WTC11 (cell line): ENCODE results near the gene WDR89. TPM values are rescaled to one million over a fixed set of nuclear protein-coding genes. Genes with fewer than 3 reads are reported as not detected.

Experiments
- CREB1 ChIP-seq: sonication (generic); formaldehyde crosslinking; IDR thresholded peaks from 2 replicates; pipeline ENCODE4 v1.8.0; 2023; ENCODE audit warnings: mild to moderate bottlenecking, missing genetic modification reagents
- ESRRA ChIP-seq: sonication (generic); formaldehyde crosslinking; IDR thresholded peaks from 2 replicates; pipeline ENCODE4 v1.8.1; 2022; ENCODE audit warnings: mild to moderate bottlenecking, missing genetic modification reagents, borderline replicate concordance
- FOXP1 ChIP-seq: sonication (generic); formaldehyde crosslinking; IDR thresholded peaks from 2 replicates; pipeline ENCODE4 v1.8.0; 2022; ENCODE audit warnings: missing genetic modification reagents, mild to moderate bottlenecking, moderate library complexity, borderline replicate concordance
- MXD4 ChIP-seq: fragments of 250-450 bp; sonication (Bioruptor Pico); IDR thresholded peaks from 2 replicates; pipeline ENCODE4 v1.8.0; 2021; ENCODE audit warnings: mild to moderate bottlenecking, moderate library complexity, borderline replicate concordance
- NFATC4 ChIP-seq: fragments of 250-450 bp; sonication (Bioruptor Pico); IDR thresholded peaks from 2 replicates; pipeline ENCODE4 v1.9.0; 2021; ENCODE audit warnings: mild to moderate bottlenecking
- NR2C2 ChIP-seq: sonication (generic); formaldehyde crosslinking; IDR thresholded peaks from 2 replicates; pipeline ENCODE4 v1.8.0; 2022; ENCODE audit warnings: mild to moderate bottlenecking, missing genetic modification reagents
- ZNF232 ChIP-seq: sonication (generic); formaldehyde crosslinking; IDR thresholded peaks from 2 replicates; pipeline ENCODE4 v1.8.0; 2022; ENCODE audit warnings: mild to moderate bottlenecking, missing genetic modification reagents
- ZNF671 ChIP-seq: fragments of 250-450 bp; sonication (Bioruptor Pico); IDR thresholded peaks from 2 replicates; pipeline ENCODE4 v1.8.0; 2021; ENCODE audit warnings: mild to moderate bottlenecking
- total RNA-seq: library from RNA; stranded (reverse); gene quantifications from 3 replicates; pipeline ENCODE4 v1.2.3, GENCODE V29; 2021
- TF ChIP-seq, protein P1 (sequence below): fragments of 250-450 bp; sonication (Bioruptor Pico); IDR thresholded peaks from 2 replicates; pipeline ENCODE4 v1.9.0; 2021; ENCODE audit warnings: mild to moderate bottlenecking, borderline replicate concordance
- TF ChIP-seq, protein P2 (sequence below): sonication (generic); formaldehyde crosslinking; IDR thresholded peaks from 2 replicates; pipeline ENCODE4 v1.8.0; 2022; ENCODE audit warnings: mild to moderate bottlenecking, missing genetic modification reagents
- TF ChIP-seq, protein P3 (sequence below): sonication (generic); formaldehyde crosslinking; IDR thresholded peaks from 2 replicates; pipeline ENCODE4 v1.8.1; 2022; ENCODE audit warnings: missing genetic modification reagents, borderline replicate concordance
- TF ChIP-seq, protein P4 (sequence below): sonication (generic); formaldehyde crosslinking; IDR thresholded peaks from 2 replicates; pipeline ENCODE4 v1.8.0; 2023; ENCODE audit warnings: missing genetic modification reagents, mild to moderate bottlenecking, borderline replicate concordance
- TF ChIP-seq, protein P5 (sequence below): fragments of 250-450 bp; sonication (Bioruptor Pico); IDR thresholded peaks from 2 replicates; pipeline ENCODE4 v2.1.2; 2022; ENCODE audit warnings: mild to moderate bottlenecking, moderate library complexity

The WDR89 gene
- total RNA-seq, 1 experiment from 2014 or later: 27.5 TPM

DNA sequence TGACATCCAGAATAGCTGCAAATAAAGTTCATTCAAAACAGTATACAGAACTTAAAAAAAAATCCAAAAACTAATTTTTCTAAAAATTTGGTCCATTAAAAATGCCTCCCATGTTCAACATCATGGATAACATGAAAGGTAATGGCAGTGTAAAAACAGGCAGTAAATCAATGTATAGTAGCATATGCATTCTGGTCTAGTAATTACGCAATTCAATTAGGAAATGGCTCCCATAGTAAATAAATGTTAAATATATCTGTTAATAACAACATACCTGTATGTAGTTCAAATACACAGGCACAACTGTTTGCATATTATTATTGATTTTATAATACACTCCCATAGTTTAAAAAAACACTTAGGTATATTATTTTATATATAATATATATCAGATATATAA, 43.7 kb upstream of the WDR89 start (continued):
- TF ChIP-seq, protein P1, sequence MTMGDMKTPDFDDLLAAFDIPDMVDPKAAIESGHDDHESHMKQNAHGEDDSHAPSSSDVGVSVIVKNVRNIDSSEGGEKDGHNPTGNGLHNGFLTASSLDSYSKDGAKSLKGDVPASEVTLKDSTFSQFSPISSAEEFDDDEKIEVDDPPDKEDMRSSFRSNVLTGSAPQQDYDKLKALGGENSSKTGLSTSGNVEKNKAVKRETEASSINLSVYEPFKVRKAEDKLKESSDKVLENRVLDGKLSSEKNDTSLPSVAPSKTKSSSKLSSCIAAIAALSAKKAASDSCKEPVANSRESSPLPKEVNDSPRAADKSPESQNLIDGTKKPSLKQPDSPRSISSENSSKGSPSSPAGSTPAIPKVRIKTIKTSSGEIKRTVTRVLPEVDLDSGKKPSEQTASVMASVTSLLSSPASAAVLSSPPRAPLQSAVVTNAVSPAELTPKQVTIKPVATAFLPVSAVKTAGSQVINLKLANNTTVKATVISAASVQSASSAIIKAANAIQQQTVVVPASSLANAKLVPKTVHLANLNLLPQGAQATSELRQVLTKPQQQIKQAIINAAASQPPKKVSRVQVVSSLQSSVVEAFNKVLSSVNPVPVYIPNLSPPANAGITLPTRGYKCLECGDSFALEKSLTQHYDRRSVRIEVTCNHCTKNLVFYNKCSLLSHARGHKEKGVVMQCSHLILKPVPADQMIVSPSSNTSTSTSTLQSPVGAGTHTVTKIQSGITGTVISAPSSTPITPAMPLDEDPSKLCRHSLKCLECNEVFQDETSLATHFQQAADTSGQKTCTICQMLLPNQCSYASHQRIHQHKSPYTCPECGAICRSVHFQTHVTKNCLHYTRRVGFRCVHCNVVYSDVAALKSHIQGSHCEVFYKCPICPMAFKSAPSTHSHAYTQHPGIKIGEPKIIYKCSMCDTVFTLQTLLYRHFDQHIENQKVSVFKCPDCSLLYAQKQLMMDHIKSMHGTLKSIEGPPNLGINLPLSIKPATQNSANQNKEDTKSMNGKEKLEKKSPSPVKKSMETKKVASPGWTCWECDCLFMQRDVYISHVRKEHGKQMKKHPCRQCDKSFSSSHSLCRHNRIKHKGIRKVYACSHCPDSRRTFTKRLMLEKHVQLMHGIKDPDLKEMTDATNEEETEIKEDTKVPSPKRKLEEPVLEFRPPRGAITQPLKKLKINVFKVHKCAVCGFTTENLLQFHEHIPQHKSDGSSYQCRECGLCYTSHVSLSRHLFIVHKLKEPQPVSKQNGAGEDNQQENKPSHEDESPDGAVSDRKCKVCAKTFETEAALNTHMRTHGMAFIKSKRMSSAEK (CRISPR knock-in tag): no peak
- TF ChIP-seq, protein P2, sequence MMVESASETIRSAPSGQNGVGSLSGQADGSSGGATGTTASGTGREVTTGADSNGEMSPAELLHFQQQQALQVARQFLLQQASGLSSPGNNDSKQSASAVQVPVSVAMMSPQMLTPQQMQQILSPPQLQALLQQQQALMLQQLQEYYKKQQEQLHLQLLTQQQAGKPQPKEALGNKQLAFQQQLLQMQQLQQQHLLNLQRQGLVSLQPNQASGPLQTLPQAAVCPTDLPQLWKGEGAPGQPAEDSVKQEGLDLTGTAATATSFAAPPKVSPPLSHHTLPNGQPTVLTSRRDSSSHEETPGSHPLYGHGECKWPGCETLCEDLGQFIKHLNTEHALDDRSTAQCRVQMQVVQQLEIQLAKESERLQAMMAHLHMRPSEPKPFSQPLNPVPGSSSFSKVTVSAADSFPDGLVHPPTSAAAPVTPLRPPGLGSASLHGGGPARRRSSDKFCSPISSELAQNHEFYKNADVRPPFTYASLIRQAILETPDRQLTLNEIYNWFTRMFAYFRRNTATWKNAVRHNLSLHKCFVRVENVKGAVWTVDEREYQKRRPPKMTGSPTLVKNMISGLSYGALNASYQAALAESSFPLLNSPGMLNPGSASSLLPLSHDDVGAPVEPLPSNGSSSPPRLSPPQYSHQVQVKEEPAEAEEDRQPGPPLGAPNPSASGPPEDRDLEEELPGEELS (CRISPR knock-in tag): no peak
- TF ChIP-seq FOXP1 (CRISPR knock-in tag) (no peak), ZNF671 (CRISPR knock-in tag) (no peak), MXD4 (no peak), NFATC4 (CRISPR knock-in tag) (no peak), CREB1 (CRISPR knock-in tag) (no peak), ZNF232 (no peak), ESRRA (CRISPR knock-in tag) (no peak), NR2C2 (CRISPR knock-in tag) (no peak)
- TF ChIP-seq, protein P3, sequence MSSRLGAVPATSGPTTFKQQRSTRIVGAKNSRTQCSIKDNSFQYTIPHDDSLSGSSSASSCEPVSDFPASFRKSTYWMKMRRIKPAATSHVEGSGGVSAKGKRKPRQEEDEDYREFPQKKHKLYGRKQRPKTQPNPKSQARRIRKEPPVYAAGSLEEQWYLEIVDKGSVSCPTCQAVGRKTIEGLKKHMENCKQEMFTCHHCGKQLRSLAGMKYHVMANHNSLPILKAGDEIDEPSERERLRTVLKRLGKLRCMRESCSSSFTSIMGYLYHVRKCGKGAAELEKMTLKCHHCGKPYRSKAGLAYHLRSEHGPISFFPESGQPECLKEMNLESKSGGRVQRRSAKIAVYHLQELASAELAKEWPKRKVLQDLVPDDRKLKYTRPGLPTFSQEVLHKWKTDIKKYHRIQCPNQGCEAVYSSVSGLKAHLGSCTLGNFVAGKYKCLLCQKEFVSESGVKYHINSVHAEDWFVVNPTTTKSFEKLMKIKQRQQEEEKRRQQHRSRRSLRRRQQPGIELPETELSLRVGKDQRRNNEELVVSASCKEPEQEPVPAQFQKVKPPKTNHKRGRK: no peak
- TF ChIP-seq, protein P4, sequence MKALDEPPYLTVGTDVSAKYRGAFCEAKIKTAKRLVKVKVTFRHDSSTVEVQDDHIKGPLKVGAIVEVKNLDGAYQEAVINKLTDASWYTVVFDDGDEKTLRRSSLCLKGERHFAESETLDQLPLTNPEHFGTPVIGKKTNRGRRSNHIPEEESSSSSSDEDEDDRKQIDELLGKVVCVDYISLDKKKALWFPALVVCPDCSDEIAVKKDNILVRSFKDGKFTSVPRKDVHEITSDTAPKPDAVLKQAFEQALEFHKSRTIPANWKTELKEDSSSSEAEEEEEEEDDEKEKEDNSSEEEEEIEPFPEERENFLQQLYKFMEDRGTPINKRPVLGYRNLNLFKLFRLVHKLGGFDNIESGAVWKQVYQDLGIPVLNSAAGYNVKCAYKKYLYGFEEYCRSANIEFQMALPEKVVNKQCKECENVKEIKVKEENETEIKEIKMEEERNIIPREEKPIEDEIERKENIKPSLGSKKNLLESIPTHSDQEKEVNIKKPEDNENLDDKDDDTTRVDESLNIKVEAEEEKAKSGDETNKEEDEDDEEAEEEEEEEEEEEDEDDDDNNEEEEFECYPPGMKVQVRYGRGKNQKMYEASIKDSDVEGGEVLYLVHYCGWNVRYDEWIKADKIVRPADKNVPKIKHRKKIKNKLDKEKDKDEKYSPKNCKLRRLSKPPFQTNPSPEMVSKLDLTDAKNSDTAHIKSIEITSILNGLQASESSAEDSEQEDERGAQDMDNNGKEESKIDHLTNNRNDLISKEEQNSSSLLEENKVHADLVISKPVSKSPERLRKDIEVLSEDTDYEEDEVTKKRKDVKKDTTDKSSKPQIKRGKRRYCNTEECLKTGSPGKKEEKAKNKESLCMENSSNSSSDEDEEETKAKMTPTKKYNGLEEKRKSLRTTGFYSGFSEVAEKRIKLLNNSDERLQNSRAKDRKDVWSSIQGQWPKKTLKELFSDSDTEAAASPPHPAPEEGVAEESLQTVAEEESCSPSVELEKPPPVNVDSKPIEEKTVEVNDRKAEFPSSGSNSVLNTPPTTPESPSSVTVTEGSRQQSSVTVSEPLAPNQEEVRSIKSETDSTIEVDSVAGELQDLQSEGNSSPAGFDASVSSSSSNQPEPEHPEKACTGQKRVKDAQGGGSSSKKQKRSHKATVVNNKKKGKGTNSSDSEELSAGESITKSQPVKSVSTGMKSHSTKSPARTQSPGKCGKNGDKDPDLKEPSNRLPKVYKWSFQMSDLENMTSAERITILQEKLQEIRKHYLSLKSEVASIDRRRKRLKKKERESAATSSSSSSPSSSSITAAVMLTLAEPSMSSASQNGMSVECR: no peak
- TF ChIP-seq, protein P5, sequence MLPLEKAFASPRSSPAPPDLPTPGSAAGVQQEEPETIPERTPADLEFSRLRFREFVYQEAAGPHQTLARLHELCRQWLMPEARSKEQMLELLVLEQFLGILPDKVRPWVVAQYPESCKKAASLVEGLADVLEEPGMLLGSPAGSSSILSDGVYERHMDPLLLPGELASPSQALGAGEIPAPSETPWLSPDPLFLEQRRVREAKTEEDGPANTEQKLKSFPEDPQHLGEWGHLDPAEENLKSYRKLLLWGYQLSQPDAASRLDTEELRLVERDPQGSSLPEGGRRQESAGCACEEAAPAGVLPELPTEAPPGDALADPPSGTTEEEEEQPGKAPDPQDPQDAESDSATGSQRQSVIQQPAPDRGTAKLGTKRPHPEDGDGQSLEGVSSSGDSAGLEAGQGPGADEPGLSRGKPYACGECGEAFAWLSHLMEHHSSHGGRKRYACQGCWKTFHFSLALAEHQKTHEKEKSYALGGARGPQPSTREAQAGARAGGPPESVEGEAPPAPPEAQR (CRISPR knock-in tag): no peak
